Embryonic facial prominence (tissue), 1 donor: ENCODE measurements around the gene PLXDC1.
"Not testable (repeated sequence)": the region's sequence is repeated elsewhere in the genome, so short reads cannot be mapped to it uniquely, and the experiment has no call there.

Experiments used
- DNase-seq: peaks from one replicate; pipeline ENCODE4 v3.0.0-alpha.2; 2016; ENCODE audit errors: extremely low spot score

The PLXDC1 gene

DNA sequence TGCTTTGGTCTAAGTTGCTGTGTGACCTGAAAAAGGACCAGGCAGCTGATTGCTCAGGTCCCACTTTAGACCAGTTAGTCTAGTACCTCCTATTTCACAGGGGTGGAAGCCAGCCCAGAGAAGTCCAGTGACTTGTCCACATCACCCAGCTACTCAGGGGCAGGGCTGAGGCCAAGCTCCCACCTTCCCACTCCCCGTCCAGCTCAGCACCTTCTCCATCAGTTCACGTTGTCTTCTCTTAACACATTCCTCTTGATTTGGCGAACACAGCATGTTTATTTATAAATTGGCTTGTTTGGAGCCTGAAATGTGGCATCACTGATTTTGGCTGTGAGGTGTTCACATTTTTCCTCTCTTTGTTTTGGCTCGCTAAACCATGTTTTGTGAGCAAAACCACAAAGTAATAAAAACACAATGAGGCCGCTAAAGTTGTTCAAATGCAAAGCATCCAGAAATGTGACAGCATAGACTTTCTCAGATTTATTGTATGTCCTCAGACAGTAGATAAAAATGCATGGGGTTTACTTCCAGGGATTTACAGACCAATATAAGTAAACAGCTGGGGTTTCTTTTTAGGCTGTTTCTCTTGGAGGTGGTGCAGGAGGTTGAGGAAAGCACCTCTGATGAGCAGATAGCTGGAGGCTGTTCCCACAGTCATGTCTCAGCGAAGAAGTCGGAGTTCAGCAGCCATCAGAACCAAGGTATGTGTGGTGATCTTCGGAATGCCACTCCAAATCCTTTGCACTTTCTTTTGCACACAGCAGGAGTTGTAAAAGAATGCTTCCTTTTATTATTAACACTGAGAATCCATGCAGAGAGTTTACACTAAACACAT, 88.4 kb downstream of the PLXDC1 start:
- no peak for DNase-seq

DNA sequence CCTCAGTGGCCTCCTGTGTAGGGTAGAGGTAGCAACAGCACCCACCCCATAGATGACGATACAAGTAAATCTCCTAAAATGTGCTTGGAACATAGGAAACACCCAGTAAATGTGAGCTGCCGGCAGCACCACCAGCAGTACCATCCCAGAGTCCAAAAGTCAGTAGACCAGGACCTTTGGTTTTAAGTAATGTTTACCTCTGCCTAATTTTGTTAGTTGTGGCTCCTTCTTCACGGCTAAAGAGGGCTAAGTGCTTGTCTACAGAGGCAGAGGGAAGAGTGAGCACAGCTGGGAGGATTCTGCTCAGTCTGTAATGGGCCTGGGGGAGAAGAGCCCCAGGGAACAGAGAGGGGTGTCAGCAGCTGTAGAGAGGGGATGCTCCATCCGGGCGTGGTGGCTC, 92.9 kb downstream of the PLXDC1 start:
- no peak for DNase-seq

DNA sequence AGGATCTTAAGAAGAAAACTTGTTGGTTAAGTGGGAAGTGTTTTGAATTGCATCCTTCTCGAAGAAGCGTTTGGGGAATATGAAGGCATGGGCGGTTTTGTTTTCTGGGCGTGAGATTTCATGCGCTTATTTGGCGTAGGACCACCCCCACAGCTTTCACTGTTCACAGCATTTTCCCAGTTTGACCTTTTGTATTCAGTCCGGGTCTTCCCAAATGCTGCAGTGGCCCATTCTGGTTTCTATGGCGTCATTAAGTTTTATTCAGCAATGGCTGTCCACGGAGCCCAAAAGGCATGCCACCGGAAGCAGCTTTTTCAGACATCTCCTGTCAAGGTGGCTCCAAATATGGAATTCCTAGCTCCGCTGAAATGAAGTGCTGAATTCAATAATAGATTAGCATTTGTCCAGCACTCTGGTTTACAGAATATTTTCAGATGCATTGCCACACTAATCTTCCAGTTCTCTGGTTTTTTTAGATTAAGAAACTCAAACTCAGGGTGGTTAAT, 93.7 kb downstream of the PLXDC1 start:
- DNase-seq: no peak

DNA sequence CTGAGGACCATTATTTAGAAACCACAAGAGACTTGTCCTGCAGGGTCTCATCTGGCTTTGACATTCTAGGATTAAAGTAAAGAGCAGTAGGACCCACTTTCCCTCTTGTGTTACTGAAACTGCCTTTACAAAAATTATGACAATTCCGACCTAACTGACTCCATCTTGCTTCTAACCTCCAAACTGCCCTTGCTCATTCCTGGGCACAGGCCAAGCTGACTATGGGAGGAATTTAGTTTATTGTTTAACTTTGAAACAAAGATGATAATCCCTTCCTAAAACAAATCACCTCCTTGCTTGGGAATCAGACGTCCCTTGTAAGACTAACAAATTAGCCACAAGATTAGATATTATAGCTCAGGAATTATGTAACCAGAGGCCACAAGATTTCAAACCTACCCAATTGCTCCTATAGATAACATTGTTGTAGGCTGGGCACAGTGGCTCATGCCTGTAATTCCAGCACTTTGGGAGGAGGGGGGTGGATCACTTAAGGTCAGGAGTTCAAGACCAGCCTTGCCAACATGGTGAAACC, 97.3 kb downstream of the PLXDC1 start:
- DNase-seq: no peak

DNA sequence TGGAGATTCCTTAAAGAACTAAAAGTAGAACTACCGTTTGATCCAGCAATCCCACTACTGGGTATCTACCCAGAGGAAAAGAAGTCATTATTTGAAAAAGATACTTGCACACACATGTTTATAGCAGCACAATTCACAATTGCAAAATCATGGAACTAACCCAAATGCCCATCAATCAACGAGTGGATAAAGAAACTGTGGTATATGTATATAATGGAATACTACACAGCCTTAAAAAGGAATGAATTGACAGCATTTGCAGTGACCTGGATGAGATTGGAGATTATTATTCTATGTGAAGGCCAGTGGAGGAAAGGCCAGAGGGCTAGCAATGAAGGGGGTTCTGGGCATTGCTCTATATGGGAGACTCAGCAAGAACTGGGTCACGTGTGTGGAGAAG, 99.0 kb downstream of the PLXDC1 start:
- DNase-seq: not testable (repeated sequence)

DNA sequence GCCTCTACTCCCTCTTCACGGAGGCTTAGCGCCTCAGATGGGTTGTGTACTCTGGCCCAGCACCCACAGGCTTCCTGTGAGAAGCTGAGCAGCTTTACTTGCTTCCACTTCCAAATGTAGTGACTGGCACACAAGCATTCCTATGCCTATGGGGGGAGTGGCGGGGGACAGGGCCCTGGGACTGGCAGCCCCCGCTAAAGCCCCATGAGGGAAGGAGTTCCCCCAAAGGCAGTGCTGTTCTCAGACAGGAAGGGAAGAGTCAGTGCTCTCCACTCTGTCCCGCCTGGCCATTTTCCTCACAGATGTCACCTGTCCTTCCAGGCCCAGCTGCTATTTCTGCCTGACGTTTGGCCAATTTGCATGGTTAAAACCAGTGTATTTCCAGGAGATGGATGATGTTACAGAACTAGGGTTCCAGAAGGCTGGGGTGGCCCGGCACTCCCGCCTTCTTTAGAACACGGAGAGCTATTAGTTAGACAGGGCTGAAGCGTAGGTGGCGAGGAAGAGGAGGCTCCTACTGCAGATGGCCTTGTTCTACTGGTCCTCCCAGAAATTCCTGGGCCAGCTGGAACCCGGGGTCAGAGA, 100.3 kb downstream of the PLXDC1 start:
- no peak for DNase-seq

DNA sequence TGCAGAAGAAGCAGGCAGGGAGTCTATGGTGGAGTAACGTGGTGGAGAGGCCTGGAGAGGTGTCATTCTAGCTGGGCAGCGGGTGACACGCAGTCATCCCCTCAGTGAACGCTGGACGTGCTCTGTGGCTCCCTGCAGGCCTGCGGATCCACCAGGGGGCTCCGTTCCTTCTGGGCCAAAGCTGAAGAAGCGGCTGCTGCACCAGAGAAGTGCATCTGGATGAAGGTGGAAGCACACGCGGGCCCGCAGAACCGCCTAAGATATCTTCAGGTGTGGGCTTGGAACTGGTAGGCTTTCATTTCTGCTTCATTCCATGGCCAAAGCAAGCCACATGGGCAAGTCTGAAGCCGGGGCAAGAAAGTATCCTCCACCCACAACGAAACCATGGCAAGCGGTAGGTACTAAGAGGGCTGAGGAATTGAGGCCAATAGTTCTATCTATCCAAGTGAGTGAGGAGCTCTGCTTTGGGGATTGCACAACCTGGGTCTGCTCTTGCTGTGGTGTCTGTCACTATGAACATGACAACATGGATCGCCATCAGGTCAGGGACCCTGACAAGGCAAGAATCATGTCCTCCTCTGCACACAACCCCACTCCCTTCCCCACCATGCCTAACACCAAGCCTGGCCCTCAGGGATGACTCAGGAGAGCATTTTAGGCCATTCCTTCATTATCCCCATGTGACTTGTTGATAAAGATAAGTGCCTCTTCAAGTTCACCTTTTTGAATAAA, 105.3 kb downstream of the PLXDC1 start:
- DNase-seq: no peak

DNA sequence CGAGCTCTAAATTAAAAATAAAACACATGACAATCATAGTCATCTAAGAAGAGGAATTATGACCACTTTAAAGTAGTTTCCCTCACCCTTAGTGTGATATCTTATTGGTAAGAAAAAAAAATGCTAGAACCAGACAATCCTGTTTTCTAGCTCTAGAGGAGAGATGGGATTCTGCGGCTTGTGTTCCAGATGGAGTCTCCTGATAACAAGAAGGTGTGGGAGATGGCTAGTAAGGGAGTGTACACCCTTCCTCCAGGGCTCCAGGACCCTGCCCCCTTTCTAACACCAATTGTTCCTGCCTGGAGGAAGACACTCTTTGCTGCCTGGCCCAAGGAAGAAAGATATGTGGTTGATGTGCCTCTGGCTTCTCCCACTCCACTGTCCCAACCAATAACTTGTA, 115.4 kb downstream of the PLXDC1 start:
- no peak for DNase-seq

DNA sequence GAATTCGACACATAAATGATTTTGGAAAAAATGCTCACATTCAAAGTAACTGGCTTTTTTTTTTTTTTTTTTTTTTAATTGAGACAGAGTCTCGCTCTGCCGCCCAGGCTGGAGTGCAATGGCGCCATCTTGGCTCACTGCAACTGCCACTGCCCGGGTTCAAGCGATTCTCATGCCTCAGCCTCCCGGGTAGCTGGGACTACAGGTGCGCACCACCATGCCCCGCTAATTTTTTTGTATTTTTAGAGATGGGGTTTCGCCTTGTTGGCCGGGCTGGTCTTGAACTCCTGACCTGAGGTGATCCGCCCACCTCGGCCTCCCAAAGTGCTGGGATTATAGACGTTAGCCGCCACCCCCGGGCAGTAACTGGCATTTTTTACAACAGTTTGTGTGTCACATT, 115.9 kb downstream of the PLXDC1 start:
- DNase-seq: not testable (repeated sequence)

DNA sequence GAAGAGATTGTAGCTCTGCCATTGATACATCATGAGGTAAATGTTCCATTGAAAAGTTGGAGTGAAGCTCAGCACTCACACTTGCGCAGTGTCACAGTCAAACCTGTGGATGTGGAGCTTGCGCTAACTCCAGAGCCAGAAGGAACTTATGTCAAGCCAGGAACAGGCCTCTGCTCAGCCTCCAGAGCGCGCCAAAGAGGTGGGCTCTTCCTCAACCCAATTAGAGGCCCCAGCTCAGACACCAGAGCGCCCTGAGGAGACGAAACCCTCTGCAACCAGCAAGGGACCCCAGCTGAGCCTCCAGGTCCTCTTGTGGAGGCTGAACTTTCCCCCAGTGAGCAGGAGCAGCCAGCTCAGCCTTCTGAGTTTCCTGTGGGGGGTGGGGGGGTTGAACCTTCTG, 122.7 kb downstream of the PLXDC1 start:
- no peak for DNase-seq

DNA sequence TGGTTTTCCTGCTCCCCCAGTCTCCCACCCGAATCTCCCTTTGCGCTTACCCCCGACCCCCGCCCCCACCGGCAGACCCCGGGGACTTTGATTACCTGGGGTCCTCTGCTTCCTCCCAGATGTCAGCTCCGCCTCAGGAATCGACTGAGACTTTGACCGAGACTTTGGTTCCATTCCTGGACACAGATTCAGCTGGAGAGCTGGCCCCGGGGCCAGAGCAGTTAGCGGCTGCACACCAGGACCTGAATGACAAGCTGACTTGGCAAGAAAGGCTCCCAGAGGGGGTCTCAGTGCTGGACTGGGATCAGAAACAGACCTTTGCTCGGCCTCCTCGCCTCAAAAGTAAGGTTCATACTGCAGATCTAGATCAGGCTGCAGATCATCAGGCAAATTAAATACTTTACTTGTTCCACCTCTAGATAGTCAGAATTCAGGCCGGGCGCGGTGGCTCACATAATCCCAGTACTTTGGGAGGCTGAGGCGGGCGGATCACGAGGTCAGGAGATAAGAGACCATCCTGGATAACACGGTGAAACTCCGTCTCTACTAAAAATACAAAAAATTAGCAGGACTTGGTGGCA, 123.9 kb downstream of the PLXDC1 start:
- DNase-seq: no peak

DNA sequence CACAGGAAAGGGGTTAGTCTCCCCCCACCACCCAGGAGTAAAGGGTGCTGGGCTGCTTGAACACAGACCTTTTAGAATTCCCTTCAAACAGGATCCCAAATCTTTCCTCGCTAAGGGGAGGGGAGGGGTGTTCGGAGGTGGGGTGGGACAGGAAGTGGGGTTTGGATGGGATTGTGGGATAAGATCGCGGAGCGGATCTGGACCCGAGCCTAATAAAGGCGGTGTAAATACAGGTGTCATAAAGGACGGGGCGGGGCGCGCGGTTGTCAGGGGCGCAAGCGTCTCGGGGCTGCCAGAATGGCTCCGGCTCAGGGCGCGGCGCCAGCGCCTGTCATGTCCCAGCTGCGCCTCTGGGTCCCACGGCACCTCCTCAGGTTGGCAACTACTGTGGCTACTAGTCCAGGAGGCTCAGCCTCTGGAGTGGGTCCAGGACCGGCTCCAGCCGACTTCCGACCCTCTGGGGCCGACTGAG, 124.4 kb downstream of the PLXDC1 start:
- no peak for DNase-seq

DNA sequence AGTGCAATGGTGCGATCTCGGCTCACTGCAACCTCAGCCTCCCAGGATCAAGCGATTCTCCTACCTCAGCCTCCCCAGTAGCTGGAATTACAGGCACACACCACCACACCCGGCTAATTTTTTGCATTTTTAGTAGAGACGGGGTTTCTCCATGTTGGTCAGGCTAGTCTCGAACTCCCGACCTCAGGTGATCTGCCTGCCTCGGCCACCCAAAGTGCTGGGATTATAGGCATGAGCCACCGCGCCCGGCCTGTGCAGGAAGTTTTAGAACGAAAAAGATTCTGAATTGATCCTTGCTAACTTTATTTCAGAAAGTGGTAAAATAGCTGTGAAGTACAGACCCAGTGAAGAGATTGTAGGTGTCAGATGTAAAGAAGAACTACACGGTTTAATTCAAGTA, 125.1 kb downstream of the PLXDC1 start:
- not testable (repeated sequence) for DNase-seq

DNA sequence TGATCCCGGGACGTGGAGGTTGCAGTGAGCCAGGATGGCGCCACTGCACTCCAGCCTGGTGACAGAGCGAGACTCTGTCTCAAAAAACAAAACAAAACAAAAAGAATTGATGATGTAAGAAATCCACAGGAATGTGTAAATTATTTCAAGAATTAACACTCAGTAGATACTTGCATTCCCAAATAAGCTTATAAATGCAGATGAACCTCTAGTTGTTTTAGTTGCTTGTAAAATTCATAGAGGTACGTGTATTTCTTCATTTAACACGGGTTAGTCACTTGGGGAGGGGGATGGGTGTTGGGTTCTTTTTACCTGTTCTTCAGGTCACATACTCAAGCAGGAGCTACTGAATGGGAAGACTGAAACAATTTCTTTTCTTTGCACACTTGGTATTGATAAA, 128.5 kb downstream of the PLXDC1 start:
- DNase-seq: no peak

DNA sequence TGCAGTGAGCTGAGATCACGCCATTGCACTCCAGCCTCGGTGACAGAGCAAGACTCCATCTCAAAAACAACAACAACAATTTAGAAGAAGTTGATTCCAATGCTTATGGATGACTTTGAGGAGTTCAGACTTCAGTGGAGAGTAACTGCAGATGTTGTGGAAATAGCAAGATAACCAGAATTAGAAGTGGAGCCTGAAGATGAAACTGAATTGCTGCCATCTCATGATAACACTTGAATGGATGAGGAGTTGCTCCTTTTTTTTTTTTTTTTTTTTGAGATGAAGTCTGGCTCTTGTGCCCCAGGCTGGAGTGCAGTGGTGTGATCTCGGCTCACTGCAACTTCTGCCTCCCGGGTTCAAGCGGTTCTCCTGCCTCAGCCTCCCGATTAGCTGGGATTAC, 131.4 kb downstream of the PLXDC1 start:
- DNase-seq: not testable (repeated sequence)

DNA sequence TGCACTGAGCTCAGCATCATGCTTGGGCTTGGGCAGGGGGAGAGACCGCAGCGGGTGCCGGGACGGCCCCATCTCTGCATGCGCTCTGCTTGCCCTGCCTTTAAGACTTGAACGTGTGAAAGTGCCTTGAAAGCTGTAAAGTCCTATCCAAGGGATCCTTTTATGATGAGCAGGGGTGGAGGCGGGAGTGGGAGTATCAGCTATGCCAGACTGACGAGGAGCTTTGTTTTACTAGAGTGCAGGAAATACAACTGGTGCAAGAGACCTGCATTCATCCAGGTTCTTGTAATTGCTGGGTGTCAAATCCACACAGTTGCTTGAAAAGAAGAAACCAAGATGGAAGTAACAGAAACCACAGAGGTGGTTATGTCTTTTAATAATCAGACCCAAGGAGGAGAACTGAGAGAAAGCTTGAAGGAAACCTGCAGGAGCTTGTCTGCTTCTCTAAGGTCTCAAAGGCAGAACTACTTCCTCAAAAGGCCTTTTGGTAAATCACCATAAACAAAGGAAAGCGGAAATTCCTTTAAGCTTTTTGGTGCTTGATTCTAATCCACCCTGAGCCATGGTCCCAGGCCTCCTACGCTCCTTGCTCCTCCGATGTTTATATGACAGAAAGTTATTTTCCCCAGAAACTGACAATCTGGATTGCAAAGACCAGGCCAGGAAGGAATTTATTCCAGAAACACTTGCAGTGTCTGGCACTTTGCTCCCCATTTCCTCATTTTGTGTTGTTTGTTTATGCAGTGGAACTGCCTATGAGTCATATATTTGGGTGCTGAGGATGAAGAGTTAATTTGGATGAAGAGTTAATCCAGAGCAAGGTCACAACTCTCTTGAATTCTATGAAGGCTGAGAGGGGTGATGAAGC, 132.9 kb downstream of the PLXDC1 start:
- DNase-seq: no peak

DNA sequence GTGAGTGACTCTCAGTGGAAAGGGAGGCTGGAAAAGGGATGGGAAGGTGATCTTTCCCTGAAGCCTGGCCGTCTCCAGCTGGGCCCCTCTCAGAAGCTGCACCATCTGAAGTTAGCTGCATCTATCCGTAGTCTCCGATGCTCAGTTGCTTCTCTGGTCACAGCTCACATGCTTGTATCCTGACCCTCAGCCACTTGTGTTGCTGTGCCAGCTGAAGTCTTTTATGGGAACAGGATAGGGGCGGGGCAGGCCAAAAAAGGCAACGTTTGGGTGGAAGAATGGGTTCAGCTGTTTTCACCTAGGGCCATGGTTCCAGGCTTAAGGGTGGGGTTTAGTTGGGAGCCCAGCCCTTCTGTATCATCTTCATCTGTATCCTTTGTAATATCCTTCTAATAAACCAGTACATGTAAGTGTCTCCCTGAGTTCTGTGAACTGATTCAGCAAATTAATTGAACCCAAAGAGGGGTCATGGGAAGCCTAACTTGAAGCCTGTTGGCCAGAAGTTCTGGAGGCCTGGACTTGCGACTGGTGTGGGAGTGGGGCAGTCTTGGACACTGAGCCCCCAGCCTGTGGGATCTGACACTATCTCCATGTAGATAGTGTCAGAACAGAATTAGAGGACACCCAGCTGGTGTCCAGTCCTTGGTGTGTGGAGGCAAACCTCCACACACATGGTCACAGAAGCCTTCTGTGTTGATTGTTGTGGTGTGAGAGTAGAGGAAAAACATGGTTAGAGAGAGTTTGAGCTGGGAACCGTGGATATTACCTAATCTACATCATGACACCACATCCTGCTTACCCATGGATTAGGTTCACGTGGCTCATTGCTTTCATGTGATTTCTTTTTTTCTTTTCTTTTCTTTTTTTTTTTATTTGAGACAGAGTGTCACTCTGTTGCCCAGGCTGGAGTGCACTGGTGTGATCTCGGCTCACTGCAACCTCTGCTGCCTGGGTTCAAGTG, 135.0 kb downstream of the PLXDC1 start:
- DNase-seq: no peak

DNA sequence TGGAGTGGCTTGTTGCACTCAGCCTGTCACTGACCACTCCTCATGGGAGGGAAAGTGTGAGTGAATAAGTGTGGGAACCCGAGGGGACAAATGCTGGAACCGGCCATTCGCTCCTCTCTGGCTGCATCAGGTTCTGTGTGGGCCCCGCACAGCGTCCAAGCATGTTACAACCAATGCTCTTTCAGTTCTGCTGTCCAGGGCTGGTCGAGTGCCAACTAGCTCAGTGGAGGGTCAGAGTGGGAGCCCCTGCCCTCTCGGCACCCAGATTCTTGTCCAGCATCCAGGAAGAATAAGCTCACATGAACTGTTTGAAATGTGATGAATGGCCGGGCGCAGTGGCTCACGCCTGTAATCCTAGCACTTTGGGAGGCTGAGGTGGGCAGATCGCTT, 135.9 kb downstream of the PLXDC1 start:
- DNase-seq: no peak

DNA sequence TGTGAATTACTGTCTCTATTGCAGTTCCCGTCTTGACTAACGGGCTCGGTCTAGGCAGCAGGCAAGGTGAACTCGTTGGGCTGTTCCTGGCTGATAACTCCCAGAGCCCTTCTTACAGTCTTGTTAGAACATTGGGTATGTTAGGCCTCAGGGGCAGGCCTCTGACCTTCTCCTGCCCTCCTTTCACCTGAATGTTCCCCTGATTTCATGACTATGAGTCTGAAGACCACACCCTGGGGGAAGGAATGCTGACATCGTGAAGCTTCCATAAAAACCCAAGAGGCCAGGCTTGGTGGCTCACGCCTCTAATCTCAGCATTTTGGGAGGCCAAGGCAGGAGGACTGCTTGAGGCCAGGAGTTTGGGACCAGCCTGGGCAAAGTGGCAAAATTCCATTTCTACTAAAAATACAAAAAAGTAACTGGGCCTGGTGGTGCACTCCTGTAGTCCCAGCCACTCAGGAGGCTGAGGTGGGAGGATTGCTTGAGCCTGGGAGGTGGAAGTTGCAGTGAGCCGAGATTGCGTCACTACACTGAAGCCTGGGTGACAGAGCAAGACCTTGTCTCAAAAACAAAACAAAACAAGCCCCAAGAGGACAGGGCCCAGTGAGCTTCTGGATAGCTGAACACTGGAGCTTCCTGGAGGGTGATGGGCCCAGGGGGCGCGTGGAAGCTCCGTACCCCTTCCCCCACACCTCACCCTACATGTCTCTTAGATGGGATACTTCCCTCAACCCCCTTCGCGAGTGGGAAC, 136.5 kb downstream of the PLXDC1 start:
- DNase-seq: no peak
